Stimulated activated CD8-positive, alpha-beta memory T cell treated with anti-CD3 and anti-CD28 coated beads, Interleukin-7, amount 100 ng/mL, for 24 hours (primary cell): Measurements from ENCODE around the gene TNFRSF25.

ENCODE experiments used
- DNase-seq: peaks from one replicate; pipeline ENCODE4 v3.0.0-alpha.2; 2020; ENCODE audit warnings: low read depth

The TNFRSF25 gene

DNA sequence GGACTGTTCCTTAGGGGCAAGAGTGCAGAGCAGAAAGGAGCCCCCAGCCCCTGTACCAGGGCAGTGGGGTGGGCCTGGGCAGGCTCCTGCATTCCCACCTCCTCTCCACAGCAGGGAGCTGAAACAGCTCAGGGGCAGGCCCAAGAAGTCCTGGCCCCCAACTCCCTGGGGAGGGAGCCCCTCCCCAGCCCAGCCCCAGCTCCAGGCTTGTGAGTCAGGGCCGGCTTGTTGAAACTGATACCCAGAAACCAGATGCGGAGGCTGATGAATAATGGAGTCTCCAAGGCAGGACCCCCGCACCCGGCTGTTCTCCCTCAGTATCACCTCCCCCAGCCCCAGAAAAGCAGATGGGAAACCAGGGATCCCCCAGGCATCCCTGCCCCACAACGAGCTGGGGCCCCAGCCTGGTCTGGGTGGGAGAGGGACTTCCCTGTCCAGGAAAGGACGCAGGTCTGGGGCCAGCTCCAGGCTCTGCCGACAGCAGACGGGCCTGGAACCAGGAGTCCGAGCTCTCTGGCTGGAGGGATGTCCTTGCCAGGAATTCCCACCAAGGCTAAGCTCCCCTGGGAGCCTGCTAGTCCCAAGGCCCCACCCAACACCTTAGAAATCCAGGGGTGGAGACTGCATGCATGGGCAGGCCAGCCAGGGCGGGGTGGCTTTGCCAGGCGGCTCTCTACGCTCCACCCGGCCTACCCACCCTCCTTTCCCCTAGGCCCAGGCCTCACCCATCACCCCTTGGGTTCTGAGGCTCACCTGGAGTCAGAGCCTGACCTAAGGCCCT, 22.8 kb upstream of the TNFRSF25 start:
- DNase-seq, result no peak

GRCh38 chr1:6487804-6488484, 22.0 kb upstream of the TNFRSF25 start:
- no peak for DNase-seq

- DNase-seq, result peak; percentile 80
These were observed 20.5 kb upstream of the TNFRSF25 start for GRCh38 chr1:6486433-6487011.

GRCh38 chr1:6485168-6486101, 19.5 kb upstream of the TNFRSF25 start:
- no peak for DNase-seq

DNA sequence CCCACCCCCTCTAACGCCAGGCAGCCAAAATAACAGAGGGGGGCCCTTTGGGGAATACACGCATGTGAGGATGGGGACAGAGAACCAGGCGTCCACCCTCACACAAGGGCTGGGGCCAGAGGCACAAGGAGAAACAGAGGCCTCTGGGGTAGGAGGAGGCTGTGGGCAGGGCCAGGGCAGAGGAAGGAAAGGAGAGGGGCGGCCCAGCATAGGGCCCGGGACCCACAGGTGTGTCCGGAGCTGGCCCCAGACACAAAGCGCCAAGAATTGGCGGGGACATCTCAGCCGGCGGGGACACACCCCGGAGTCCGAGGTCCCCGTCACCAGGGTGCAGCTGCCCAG, 18.8 kb upstream of the TNFRSF25 start:
- DNase-seq, result no peak

DNA sequence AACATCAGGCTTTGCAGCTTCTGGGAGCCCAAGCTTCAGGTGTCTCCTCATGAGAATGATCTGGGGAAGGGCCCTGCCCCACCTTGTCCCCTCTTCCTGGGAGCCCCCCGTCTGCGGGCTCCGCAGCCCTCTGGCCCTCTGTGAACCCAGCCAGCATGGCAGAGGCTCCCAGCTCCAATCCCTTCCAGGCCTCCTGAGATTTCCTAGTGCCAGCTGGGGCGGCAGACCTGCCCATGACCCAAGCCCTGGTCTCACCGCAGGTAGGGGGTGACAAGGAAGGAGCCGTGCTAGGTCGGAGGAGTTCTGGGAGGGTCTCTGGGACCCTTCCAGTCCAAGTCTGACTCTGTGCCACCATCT, 17.8 kb upstream of the TNFRSF25 start:
- no peak for DNase-seq

- no peak for DNase-seq
These were observed 17.2 kb upstream of the TNFRSF25 start for GRCh38 chr1:6483017-6483760.

DNA sequence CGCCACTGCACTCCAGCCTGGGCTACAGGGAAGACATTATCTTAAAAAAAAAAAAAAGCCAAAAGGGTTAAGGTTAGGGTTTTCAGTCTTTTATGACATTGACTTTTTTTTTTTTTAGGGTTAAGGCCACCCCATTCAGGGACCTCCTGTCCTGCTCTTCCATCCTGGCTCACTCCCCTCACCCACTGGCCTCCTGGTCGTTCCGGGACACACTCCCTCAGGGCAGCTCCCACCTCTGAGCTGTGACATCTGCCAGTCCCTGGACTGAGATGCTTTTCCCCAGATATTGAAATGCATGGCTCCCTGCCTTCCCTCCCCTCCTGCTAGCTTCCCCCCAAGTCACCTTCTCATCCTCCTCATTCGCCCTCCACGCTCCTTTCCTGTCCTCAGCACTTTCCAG, 15.8 kb upstream of the TNFRSF25 start:
- no peak for DNase-seq

GRCh38 chr1:6477039-6477820, 11.3 kb upstream of the TNFRSF25 start:
- DNase-seq, result no peak

DNA sequence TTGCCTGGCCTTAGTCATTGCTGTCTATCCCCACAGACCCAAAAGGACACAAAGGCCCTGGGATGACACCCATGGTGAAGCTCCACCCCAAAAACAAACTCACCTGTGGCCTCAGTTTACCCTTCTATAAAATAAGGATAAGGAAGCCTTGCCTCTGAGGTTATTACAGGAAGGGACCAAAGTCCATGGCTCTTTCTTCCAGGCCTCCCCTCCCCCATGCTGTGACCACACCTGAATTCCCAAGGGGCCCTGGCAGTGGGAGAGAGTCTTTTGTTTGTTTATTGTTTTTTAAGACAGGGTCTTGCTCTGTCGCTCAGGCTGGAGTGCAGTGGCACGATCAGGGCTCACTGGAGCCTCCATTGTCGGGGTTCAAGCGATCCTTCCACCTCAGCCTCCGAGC, 10.5 kb upstream of the TNFRSF25 start:
- no peak for DNase-seq

DNA sequence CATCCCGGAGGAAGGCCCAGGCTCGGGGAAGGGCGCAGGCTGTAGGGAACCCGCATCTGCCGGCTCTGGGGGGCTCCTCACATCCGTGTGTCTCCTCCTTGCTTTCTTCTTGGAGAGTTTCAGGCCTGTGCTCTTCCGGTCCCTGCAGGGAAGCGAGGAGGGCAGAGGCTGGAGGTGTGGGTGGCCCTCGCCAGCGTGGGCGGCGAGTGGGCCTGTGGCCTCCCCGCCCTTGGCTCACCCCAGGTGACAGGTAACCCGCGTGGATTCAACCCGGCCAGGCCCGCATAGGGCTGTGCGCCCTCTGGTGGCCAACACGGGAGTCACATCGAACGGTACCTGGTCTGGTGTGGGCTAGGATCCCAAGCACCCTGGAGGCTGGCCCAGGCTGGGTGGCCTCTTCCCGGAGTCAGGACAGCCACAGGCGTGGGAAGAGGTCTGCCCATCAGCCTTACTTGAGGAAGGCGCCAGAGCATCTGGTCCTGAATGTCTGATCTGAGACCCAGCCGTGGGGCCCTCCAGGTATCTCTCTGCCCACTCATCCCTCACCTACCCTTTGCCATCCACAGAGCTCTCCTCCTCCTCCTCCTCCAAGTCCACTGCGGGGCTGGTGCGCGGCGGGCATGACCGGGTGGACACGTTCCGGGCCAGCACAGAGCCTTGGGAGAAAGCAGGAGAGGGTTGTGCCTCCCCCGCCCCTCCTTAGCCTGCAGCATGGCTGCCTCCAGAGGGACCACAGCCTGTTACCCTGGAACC, 9.6 kb upstream of the TNFRSF25 start:
- peak; percentile 55 for DNase-seq

DNA sequence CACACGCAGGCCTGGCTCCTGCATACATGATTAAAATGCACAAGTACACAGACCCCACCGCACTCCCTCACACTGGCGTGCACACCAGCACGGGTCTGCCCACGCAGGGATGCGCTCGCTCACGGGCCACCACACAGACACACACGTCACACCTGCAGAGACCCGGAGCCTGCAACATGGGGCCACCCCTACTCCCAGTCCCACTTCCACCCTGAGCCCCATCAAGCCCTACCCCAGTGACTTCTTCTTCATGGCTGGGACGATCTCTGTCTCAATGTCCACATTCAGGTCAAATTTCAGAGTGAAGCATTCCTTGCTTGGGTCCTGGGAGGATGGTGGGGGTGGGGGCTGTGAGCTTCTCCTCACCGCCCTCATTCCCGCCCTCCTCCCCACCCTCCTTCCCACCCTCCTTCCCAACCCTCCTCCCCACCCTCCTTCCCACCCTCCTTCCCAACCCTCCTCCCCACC, 8.9 kb upstream of the TNFRSF25 start:
- DNase-seq, result no peak

GRCh38 chr1:6473974-6474814, 8.2 kb upstream of the TNFRSF25 start:
- DNase-seq, result no peak

DNA sequence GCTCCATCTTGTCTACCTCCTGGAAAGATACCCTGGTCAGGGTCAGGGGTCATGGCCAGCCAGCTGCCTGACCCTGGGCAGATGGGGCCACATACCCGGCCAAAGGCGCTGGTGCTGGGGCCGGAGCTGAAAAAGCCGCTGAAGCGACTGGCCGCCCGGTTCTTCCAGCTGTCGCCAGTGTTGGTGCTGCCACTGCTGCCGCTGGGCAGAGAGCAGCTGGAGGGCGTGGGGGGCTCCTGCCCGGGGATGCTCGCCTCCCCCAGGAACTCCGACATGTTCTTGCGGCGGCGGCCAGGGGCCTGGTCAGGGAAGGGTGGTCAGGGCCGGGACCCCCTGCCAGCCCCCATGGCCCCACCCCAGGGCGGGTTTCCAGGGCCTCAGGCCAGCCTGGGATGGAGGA, 7.2 kb upstream of the TNFRSF25 start:
- DNase-seq, result no peak

DNA sequence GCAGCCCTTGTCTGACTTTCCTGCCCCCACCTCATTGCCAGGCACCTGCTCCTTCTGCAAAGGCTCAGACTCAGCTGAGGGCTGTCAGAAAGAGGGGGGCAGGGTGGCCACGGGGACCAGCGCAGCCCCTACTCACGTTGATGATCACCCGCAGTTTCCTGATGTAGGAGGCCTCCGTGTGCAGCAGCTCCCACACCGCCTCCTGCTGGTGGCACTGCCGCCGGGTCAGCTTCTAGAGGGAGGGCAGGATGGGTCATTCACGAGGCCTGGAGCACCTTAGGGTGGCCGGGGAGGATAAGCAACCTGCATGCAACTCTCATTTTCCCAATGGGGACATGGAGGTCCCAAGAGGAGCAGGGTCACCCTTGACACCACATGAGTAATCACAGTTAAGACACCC, 6.4 kb upstream of the TNFRSF25 start:
- DNase-seq, result no peak

DNA sequence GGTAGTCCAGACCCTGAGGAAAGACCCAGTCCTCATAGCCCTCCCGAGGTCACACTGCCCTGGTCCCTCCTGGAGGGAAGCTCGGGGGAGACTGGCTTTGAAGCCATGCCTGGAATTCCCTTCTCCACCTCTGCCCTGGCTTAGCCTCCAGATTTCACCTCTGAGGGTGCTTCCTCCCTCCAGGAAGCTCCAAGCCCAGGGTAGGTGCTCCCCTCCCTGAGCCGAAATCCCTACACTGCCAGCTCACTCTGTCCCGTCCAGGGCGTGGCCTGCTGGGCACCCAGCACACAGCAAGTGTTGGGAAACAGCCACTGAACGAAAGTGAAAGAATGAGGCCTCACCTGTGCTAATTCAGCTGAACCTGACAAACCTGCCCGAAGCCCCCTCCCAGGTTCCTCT, 6.0 kb upstream of the TNFRSF25 start:
- DNase-seq, result no peak

DNA sequence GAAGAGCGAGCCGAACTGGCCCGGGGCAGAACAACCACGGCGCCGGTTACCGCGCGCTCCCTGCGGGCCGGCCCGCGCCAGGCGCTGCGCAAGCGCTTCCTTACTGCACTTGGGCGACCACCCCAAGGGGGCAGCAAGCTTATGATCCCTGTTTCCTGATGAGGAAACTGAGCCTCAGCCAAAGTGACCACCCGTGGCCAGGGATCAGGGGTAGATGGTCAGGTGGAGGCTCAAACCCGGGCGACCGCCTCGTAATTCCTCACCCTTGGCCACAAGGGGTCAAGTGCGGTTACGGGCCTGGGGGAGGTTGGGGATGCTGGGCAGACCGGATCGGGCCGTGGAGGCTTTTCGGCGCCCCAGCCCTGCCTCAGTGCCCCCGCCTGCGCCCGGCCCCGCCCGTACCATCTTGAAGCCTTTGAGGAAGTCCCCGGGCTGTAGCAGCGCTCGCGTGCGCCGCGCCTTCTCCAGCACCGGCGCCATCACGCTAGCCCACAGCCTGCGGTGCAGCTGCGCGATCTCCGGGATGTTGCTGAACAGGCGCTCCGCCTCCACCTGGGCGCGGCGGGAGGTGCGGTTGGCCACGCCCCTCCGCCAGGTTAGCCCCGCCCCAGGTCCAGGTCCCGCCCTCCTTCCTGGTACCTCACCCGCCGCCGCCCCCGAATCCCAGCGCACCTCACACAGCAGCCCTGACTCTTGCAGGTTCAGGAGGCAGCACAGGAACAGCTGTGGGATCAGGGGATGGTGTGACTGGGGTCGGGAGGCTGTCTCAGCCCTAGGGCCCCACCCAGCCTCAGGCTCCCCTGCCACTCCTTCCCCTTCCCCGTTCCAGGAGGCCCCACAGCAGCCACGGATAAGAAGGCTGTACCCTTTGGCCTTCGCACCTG, 5.4 kb upstream of the TNFRSF25 start:
- no peak for DNase-seq
